Measurements from ENCODE around the gene ACOT7. TPM values are rescaled to one million over a fixed set of nuclear protein-coding genes. Genes with fewer than 3 reads are reported as not detected.

The ACOT7 gene
- total and polyA plus RNA-seq, 11 donors = 5.7 to 38.9 (median 12.6) TPM

DNA sequence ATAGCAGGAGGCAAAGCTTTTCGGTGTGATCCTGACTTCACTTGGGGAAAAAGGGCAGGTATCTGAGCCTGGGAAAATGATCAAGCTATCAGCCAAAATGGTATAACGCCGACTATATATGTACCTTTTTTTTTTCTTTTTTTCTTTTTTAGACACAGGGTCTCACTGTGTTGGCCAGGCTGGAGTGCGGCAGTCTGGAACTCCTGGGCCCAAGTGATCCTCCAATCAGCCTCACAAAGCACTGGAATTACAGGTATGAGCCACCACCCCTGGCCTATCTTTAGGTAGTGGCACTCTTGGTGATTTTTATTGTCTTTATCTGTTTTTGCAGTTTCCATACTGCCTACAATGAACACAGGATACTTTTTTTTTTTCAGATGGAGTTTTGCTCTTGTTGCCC, 156.5 kb downstream of the ACOT7 start:
- Histone ChIP-seq H3K9me3 (no peaks in the 10 kb centered on the region), H3K36me3 (peaks cover 0 to 23% (median 17%) of the 10 kb centered on the region in 9 donors), H3K27me3 (peaks cover 10 to 31% (median 23%) of the 10 kb centered on the region in 9 donors), H3K27ac (no peak overlapping the region), H3K4me3 (no peak overlapping the region), H3K4me1 (peaks cover 6 to 44% (median 22%) of the 10 kb centered on the region in 12 donors)
- DNase-seq (no peak), ATAC-seq (no peak)
- WGBS, 4 donors = 96 to 99% (median 97%) methylated on average over 4 of the region's 4 CpGs
- intact Hi-C loops (cut with DNase I) = loop anchor here in 4 of 10 donors (2.0 to 5.0 kb wide), 3 partner anchors 35 to 40 kb away; partner anchors contain the start of gene RPL22 (in 3 of the 4)
- TF ChIP-seq, protein P1, sequence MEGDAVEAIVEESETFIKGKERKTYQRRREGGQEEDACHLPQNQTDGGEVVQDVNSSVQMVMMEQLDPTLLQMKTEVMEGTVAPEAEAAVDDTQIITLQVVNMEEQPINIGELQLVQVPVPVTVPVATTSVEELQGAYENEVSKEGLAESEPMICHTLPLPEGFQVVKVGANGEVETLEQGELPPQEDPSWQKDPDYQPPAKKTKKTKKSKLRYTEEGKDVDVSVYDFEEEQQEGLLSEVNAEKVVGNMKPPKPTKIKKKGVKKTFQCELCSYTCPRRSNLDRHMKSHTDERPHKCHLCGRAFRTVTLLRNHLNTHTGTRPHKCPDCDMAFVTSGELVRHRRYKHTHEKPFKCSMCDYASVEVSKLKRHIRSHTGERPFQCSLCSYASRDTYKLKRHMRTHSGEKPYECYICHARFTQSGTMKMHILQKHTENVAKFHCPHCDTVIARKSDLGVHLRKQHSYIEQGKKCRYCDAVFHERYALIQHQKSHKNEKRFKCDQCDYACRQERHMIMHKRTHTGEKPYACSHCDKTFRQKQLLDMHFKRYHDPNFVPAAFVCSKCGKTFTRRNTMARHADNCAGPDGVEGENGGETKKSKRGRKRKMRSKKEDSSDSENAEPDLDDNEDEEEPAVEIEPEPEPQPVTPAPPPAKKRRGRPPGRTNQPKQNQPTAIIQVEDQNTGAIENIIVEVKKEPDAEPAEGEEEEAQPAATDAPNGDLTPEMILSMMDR (IDR thresholded peaks at IDR 0.05) = no peak
- no peak for TF ChIP-seq POLR2A (IDR thresholded peaks at IDR 0.05)

DNA sequence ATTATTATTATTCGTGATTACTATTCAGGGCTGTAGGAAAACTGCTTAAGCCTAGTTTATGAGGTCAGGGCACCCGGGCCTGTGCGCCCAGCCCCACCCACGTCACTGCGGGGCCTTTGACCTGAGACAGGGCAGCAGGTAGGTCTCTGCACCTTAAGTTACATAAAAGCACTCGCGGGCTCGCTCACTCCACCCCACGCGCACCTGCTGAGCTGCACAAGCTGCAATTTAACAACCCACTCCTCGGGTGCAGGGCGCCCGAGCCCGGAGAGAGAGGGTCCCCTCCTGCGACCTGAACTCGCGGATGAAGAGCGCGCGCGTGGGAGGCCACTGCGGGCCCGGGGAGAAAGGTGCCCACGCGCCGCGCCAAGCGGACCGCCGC, 158.3 kb downstream of the ACOT7 start:
- Histone ChIP-seq H3K36me3 (peaks cover 0 to 41% (median 33%) of the 10 kb centered on the region in 9 donors), H3K27ac (peak overlapping the region in 11 of 12 donors; percentile 25 to 85 (median 75)), H3K27me3 (peaks cover 0 to 13% (median 5%) of the 10 kb centered on the region in 9 donors), H3K4me1 (peaks cover 0 to 38% (median 21%) of the 10 kb centered on the region in 12 donors), H3K4me3 (peak overlapping the region; percentile 51 to 95 (median 77)), H3K9me3 (no peaks in the 10 kb centered on the region)
- 0 to 3% (median 1%) methylated on average over 9 to 30 of the region's 30 CpGs for WGBS, 4 donors
- peak in 2 of 4 donors; percentile 2 to 4 for ATAC-seq
- TF ChIP-seq, protein P1 (IDR thresholded peaks at IDR 0.05) = no peak
- no peak for TF ChIP-seq POLR2A (IDR thresholded peaks at IDR 0.05)
- DNase-seq = no peak
- intact Hi-C loops (cut with DNase I) = loop anchor here in 4 of 10 donors (1.0 to 5.0 kb wide), 3 partner anchors 30 to 38 kb away; partner anchors contain the start of gene RPL22 (in 2 of the 4)

DNA sequence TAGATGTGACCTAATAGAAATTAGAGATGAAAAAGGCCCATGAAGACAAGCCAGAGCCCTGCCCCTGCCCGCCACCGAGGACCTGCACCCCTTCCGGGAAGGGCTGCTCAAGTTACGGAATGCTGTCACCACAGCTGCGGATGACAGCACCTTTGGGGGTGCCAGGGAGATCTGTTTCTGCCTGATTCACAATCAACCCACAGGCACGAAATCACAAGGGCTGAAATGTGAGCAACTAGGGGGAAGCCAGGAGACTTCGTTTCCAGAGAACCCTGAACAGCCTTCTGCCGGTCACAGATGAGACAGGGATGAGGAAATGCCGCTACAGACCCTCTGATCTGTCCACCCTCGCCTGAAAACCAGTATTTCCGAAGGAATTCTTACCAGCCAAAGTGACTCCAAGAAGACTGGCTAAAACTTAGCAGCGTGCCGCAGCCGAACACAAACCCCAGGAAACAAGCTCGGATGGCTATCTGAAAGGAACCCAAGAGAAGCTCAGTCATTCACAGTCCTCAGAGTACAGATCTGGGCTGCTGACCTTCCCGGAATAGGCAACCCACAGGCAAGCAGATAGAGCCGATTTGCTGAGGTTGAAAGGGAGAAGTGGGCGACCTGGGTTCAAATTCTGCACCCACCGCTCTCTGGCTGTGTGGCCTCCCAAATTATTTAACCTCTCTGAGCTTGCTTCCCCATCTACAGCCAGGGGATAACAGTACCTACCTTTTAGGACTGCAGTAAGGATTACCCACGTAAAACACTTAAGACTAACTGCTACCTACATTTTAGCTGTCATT, 158.9 kb downstream of the ACOT7 start:
- H3K27ac ChIP-seq = peak overlapping the region in 9 of 12 donors; percentile 53 to 85 (median 75)
- H3K4me1 ChIP-seq = peaks cover 0 to 38% (median 21%) of the 10 kb centered on the region in 12 donors
- no peak for DNase-seq
- H3K4me3 ChIP-seq = peak overlapping the region; percentile 51 to 95 (median 77)
- intact Hi-C loops (cut with DNase I) = loop anchor here in 4 of 10 donors (1.0 to 5.0 kb wide), 3 partner anchors 29 to 37 kb away; partner anchors contain the start of gene RPL22 (in 2 of the 4)
- no peak for ATAC-seq
- peaks cover 0 to 47% (median 39%) of the 10 kb centered on the region in 9 donors for H3K36me3 ChIP-seq
- 35 to 40% (median 37%) methylated on average over 19 to 20 of the region's 20 CpGs for WGBS, 4 donors
- H3K9me3 ChIP-seq = no peaks in the 10 kb centered on the region
- TF ChIP-seq, protein P1 (IDR thresholded peaks at IDR 0.05) = no peak
- peaks cover 0 to 7% (median 0%) of the 10 kb centered on the region in 9 donors for H3K27me3 ChIP-seq

DNA sequence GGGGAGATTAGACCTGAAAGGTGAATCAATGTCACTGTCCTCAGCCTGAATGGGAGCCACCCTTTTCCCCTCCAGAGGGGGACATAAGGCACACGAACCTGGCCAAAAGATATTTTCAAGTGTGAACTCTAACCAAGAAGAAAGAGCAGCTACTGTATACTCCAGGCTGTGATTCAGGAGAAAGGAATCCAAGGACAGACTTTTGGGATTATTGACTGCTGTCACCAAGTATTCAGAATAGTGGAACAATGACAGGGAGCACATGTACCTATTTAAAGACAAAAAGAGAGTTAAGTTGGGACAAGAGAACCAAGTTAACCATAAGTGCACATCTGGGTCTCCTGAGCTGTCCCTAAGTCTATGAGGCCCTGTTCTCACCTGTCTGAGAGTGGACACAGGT, 160.2 kb downstream of the ACOT7 start:
- TF ChIP-seq, protein P1 (IDR thresholded peaks at IDR 0.05) = no peak
- no peak for TF ChIP-seq POLR2A (IDR thresholded peaks at IDR 0.05)
- 27 to 46% (median 40%) methylated on average over 1 of the region's 1 CpG for WGBS, 4 donors
- ATAC-seq (no peak), DNase-seq (no peak)
- no peak overlapping the region for H3K4me3 ChIP-seq
- H3K9me3 ChIP-seq = no peaks in the 10 kb centered on the region
- H3K36me3 ChIP-seq = peaks cover 0 to 60% (median 52%) of the 10 kb centered on the region in 9 donors
- H3K4me1 ChIP-seq = peaks cover 0 to 38% (median 21%) of the 10 kb centered on the region in 12 donors
- intact Hi-C loops (cut with DNase I) = no loop called here
- H3K27me3 ChIP-seq = no peaks in the 10 kb centered on the region
- H3K27ac ChIP-seq = peak overlapping the region in 9 of 12 donors; percentile 9 to 69 (median 44)
